HepG2 (cell line): Measurements from ENCODE around the gene CDCP2. TPM values are rescaled to one million over a fixed set of nuclear protein-coding genes. Genes with fewer than 3 reads are reported as not detected.

Experiments used
- ATAC-seq: fragments of 200-7000 bp; cut with Tn5 transposase; 3 replicates; pipeline ENCODE4 v1.9.1; 2020; ENCODE audit warnings: mild to moderate bottlenecking, moderate library complexity
- BruUV-seq: library from RNA; stranded (reverse); fragments of 400-500 nt; replicated peaks from 2 replicates; lab custom pipeline; 2021; lab: Mats Ljungman, UMichigan
- CTCF ChIA-PET: fragments of 300-600 bp; formaldehyde crosslinking; extraction: SDS; loops from one replicate; lab custom pipeline; 2021; ENCODE audit warnings: low total read pairs, inconsistent platforms, low intra/inter-chr PET ratio; lab: Yijun Ruan, JAX
- POLR2A ChIA-PET: fragments of 350-600 bp; sonication (Branson Sonifier 250); formaldehyde crosslinking; loops from one replicate; lab custom pipeline; 2020; ENCODE audit warnings: antibody characterized with exemption, inconsistent platforms; lab: Yijun Ruan, JAX
- DNase-seq: peaks from one replicate; pipeline ENCODE4 v3.0.0-alpha.2; 2015; ENCODE audit warnings: low spot score
- FAIRE-seq: peaks from 3 replicates; lab custom pipeline; 2011; peaks lifted over from hg19 to GRCh38; lab: Jason Lieb, UNC
- H2AFZ ChIP-seq: one replicate; pipeline ENCODE4 v1.6.1; 2011; ENCODE audit warnings: low read length, inconsistent platforms
- H3K27ac ChIP-seq: fragments of 300-600 bp; 3 replicates; pipeline ENCODE4 v1.8.0; 2011; ENCODE audit warnings: mixed run types, mild to moderate bottlenecking, mixed read lengths, low read length, inconsistent platforms; ENCODE audit not compliant: insufficient read depth; ENCODE audit errors: extremely low read length
- H3K27me3 ChIP-seq, 2 experiments: fragments of 200-600 bp in 1 of 2; 2 replicates in 1 of 2; 3 replicates in 1 of 2; pipeline versions ENCODE4 v1.6.0 to v1.8.0; 2011; ENCODE audit warnings: low read length in 2 of 2, mild to moderate bottlenecking in 2 of 2, moderate library complexity in 2 of 2, inconsistent platforms in 1 of 2; ENCODE audit not compliant: insufficient read depth in 2 of 2, control insufficient read depth in 1 of 2
- H3K36me3 ChIP-seq, 2 experiments: fragments of 200-600 bp in 1 of 2; replicated peaks in 1 of 2; 2 replicates in 1 of 2; 3 replicates in 1 of 2; pipeline versions ENCODE4 v1.5.1 to v1.8.0; 2011; ENCODE audit warnings: low read length in 2 of 2, inconsistent platforms in 1 of 2; ENCODE audit not compliant: insufficient read depth in 2 of 2, control insufficient read depth in 1 of 2
- H3K4me1 ChIP-seq: 2 replicates; pipeline ENCODE4 v1.5.1; 2012; ENCODE audit warnings: low read length, inconsistent platforms; ENCODE audit not compliant: insufficient read depth
- H3K4me2 ChIP-seq: 2 replicates; pipeline ENCODE4 v1.6.0; 2011; ENCODE audit warnings: low read depth, low read length, inconsistent platforms
- H3K4me3 ChIP-seq, 3 experiments: fragments of 200-600 bp in 1 of 3; sonication (generic), shearing (Covaris generic) in 1 of 3; replicated peaks in 1 of 3; 2 replicates each; pipeline ENCODE4 v1.5.1; 2011 to 2016; ENCODE audit warnings: low read length in 3 of 3, inconsistent platforms in 2 of 3, low read depth in 2 of 3, mild to moderate bottlenecking in 2 of 3, control low read depth in 1 of 3, mixed read lengths in 1 of 3; ENCODE audit not compliant: insufficient read depth in 1 of 3
- H3K79me2 ChIP-seq: one replicate; pipeline ENCODE4 v1.6.1; 2011; ENCODE audit warnings: low read length, inconsistent platforms; ENCODE audit not compliant: insufficient read depth
- H3K9ac ChIP-seq: 2 replicates; pipeline ENCODE4 v1.6.0; 2011; ENCODE audit warnings: mild to moderate bottlenecking, low read depth, low read length, inconsistent platforms; ENCODE audit not compliant: insufficient read depth
- H3K9me3 ChIP-seq: 2 replicates; pipeline ENCODE4 v1.5.1; 2012; ENCODE audit warnings: mild to moderate bottlenecking, low read length
- H4K20me1 ChIP-seq: 2 replicates; pipeline ENCODE4 v1.6.0; 2011; ENCODE audit warnings: inconsistent platforms, mild to moderate bottlenecking, low read length, moderate library complexity; ENCODE audit not compliant: insufficient read depth
- HES4 ChIP-seq: sonication (generic); formaldehyde crosslinking; IDR thresholded peaks from 2 replicates; pipeline ENCODE4 v1.9.0; 2021; ENCODE audit warnings: mild to moderate bottlenecking, missing genetic modification reagents, borderline replicate concordance
- HOXA5 ChIP-seq: sonication (generic); formaldehyde crosslinking; IDR thresholded peaks from 2 replicates; pipeline ENCODE4 v1.4.0; 2020; ENCODE audit warnings: missing genetic modification reagents
- IKZF1 ChIP-seq: fragments of 450-650 bp; IDR thresholded peaks from 2 replicates; pipeline ENCODE4 v1.7.1; 2016
- MTA1 ChIP-seq: sonication (generic); formaldehyde crosslinking; IDR thresholded peaks from 2 replicates; pipeline ENCODE4 v1.4.0; 2020; ENCODE audit warnings: missing genetic modification reagents, mild to moderate bottlenecking, borderline replicate concordance
- NFE2 ChIP-seq: sonication (generic); formaldehyde crosslinking; IDR thresholded peaks from 2 replicates; pipeline ENCODE4 v1.4.0; 2020; ENCODE audit warnings: missing genetic modification reagents
- PRPF4 ChIP-seq: fragments of 200-400 bp; formaldehyde crosslinking; IDR thresholded peaks from 2 replicates; pipeline ENCODE4 v1.6.1; 2016; ENCODE audit warnings: low read length, low read depth; ENCODE audit not compliant: poor library complexity, severe bottlenecking
- RNF2 ChIP-seq: fragments of 450-650 bp; conservative IDR thresholded peaks from 2 replicates; pipeline ENCODE4 v1.6.1; 2016; ENCODE audit warnings: low read depth
- ZBTB7B ChIP-seq: sonication (generic); formaldehyde crosslinking; IDR thresholded peaks from 2 replicates; pipeline ENCODE4 v1.4.0; 2020; ENCODE audit warnings: missing genetic modification reagents
- ZFAT ChIP-seq: sonication (generic); formaldehyde crosslinking; conservative IDR thresholded peaks from 2 replicates; pipeline ENCODE4 v1.8.1; 2023; ENCODE audit warnings: missing genetic modification reagents, inconsistent platforms
- ZNF569 ChIP-seq: sonication (generic); formaldehyde crosslinking; IDR thresholded peaks from 2 replicates; pipeline ENCODE4 v1.5.0; 2020; ENCODE audit warnings: mild to moderate bottlenecking, missing genetic modification reagents, moderate library complexity, borderline replicate concordance
- WGBS: methylation state at CpG from one replicate; pipeline ENCODE4 v1.1.6; 2017; ENCODE audit warnings: low lambda C conversion rate; 5-methylcytosine and 5-hydroxymethylcytosine counted together
- in situ Hi-C: cut with HindIII; loops from 2 replicates; pipeline ENCODE4 v1.10.0; 2017; ENCODE audit warnings: low pct_unique_long_range_greater_than_20kb; ENCODE audit not compliant: extremely low pct_ligation_motif_present
- intact Hi-C: fragments of 100-400 bp; cut with micrococcal nuclease; formaldehyde crosslinking; loops from one replicate; pipeline ENCODE4 v1.10.0; 2022; ENCODE audit not compliant: unreplicated experiment
- polyA plus RNA-seq, 8 experiments: library from polyadenylated mRNA; depleted of rRNA in 3 of 8; stranded (reverse) in 7 of 8; unstranded in 1 of 8; fragments of >200 nt; fragmentation: Illumina TruSeq in 4 of 8; extraction: Trizol in 4 of 8; gene quantifications; 2 replicates each; pipeline versions ENCODE4 v1.2.1 to v1.2.3, GENCODE V29; 2011 to 2016; ENCODE audit warnings: low read depth in 4 of 8, missing spikeins in 1 of 8, mixed read lengths in 1 of 8; ENCODE audit not compliant: insufficient read depth in 1 of 8
- total RNA-seq, 5 experiments: library from RNA; depleted of rRNA; stranded (reverse); fragments of >200 nt; fragmentation: Illumina TruSeq; extraction: Trizol; gene quantifications; 2 replicates each; pipeline ENCODE4 v1.2.3, GENCODE V29; 2016; ENCODE audit warnings: low read depth in 1 of 5
- TF ChIP-seq, protein P1 (sequence below): conservative IDR thresholded peaks from 2 replicates; pipeline ENCODE4 v1.6.1; 2018; ENCODE audit warnings: missing genetic modification reagents
- TF ChIP-seq, protein P2 (sequence below): IDR thresholded peaks from 2 replicates; pipeline ENCODE4 v1.6.1; 2016; ENCODE audit warnings: missing genetic modification reagents, missing compliant biosample characterization
- TF ChIP-seq, protein P3 (sequence below): sonication (generic); formaldehyde crosslinking; IDR thresholded peaks from 2 replicates; pipeline ENCODE4 v1.4.0; 2020; ENCODE audit warnings: missing genetic modification reagents
- TF ChIP-seq, protein P4 (sequence below): sonication (generic); formaldehyde crosslinking; IDR thresholded peaks from one replicate; pipeline ENCODE4 v1.5.1; 2020; ENCODE audit warnings: mild to moderate bottlenecking, missing genetic modification reagents; ENCODE audit errors: not compliant biosample characterization

The CDCP2 gene
- total and polyA plus RNA-seq, 2 of the 13 experiments (the other 11 are each of a cell fraction or from before 2014, with no cell fraction given) = not detected

DNA sequence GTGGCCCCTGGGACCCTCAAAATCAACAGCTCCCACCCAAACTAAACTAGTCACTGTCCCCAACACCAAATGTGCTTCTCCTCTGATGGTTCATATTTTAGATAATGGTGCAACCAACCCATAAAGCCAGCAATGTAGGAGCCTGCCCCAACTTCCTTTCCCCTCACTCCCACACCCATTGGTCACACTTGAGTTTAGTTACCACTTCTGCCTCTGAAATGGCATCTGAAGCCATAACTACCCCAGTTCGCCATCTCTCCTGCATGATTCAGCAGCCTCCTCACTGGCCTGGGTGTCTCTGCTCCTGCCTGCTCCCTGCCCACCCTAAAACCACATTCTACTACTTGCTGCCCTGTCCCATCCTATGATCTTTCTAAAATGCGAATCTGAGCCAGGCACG is 3.4 kb upstream of the CDCP2 start:
- 31% methylated on average over 3 of the region's 3 CpGs for WGBS

More for the DNA sequence above, 3.4 kb upstream of the CDCP2 start:
- H3K36me3 ChIP-seq = no peaks in the 10 kb centered on the region
- BruUV-seq = no TSS peak
- TF ChIP-seq, protein P1, sequence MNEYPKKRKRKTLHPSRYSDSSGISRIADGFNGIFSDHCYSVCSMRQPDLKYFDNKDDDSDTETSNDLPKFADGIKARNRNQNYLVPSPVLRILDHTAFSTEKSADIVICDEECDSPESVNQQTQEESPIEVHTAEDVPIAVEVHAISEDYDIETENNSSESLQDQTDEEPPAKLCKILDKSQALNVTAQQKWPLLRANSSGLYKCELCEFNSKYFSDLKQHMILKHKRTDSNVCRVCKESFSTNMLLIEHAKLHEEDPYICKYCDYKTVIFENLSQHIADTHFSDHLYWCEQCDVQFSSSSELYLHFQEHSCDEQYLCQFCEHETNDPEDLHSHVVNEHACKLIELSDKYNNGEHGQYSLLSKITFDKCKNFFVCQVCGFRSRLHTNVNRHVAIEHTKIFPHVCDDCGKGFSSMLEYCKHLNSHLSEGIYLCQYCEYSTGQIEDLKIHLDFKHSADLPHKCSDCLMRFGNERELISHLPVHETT (CRISPR knock-in tag) = no peak
- TF ChIP-seq, protein P2, sequence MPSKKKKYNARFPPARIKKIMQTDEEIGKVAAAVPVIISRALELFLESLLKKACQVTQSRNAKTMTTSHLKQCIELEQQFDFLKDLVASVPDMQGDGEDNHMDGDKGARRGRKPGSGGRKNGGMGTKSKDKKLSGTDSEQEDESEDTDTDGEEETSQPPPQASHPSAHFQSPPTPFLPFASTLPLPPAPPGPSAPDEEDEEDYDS (CRISPR knock-in tag) = no peak
- TF ChIP-seq NFE2 (CRISPR knock-in tag) (no peak), MTA1 (CRISPR knock-in tag) (no peak), HOXA5 (CRISPR knock-in tag) (no peak), HES4 (CRISPR knock-in tag) (no peak), ZBTB7B (CRISPR knock-in tag) (no peak), IKZF1 (no peak), RNF2 (no peak), PRPF4 (no peak), ZFAT (CRISPR knock-in tag) (no peak), ZNF569 (no peak)
- TF ChIP-seq, protein P3, sequence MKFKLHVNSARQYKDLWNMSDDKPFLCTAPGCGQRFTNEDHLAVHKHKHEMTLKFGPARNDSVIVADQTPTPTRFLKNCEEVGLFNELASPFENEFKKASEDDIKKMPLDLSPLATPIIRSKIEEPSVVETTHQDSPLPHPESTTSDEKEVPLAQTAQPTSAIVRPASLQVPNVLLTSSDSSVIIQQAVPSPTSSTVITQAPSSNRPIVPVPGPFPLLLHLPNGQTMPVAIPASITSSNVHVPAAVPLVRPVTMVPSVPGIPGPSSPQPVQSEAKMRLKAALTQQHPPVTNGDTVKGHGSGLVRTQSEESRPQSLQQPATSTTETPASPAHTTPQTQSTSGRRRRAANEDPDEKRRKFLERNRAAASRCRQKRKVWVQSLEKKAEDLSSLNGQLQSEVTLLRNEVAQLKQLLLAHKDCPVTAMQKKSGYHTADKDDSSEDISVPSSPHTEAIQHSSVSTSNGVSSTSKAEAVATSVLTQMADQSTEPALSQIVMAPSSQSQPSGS (CRISPR knock-in tag) = no peak
- TF ChIP-seq, protein P4, sequence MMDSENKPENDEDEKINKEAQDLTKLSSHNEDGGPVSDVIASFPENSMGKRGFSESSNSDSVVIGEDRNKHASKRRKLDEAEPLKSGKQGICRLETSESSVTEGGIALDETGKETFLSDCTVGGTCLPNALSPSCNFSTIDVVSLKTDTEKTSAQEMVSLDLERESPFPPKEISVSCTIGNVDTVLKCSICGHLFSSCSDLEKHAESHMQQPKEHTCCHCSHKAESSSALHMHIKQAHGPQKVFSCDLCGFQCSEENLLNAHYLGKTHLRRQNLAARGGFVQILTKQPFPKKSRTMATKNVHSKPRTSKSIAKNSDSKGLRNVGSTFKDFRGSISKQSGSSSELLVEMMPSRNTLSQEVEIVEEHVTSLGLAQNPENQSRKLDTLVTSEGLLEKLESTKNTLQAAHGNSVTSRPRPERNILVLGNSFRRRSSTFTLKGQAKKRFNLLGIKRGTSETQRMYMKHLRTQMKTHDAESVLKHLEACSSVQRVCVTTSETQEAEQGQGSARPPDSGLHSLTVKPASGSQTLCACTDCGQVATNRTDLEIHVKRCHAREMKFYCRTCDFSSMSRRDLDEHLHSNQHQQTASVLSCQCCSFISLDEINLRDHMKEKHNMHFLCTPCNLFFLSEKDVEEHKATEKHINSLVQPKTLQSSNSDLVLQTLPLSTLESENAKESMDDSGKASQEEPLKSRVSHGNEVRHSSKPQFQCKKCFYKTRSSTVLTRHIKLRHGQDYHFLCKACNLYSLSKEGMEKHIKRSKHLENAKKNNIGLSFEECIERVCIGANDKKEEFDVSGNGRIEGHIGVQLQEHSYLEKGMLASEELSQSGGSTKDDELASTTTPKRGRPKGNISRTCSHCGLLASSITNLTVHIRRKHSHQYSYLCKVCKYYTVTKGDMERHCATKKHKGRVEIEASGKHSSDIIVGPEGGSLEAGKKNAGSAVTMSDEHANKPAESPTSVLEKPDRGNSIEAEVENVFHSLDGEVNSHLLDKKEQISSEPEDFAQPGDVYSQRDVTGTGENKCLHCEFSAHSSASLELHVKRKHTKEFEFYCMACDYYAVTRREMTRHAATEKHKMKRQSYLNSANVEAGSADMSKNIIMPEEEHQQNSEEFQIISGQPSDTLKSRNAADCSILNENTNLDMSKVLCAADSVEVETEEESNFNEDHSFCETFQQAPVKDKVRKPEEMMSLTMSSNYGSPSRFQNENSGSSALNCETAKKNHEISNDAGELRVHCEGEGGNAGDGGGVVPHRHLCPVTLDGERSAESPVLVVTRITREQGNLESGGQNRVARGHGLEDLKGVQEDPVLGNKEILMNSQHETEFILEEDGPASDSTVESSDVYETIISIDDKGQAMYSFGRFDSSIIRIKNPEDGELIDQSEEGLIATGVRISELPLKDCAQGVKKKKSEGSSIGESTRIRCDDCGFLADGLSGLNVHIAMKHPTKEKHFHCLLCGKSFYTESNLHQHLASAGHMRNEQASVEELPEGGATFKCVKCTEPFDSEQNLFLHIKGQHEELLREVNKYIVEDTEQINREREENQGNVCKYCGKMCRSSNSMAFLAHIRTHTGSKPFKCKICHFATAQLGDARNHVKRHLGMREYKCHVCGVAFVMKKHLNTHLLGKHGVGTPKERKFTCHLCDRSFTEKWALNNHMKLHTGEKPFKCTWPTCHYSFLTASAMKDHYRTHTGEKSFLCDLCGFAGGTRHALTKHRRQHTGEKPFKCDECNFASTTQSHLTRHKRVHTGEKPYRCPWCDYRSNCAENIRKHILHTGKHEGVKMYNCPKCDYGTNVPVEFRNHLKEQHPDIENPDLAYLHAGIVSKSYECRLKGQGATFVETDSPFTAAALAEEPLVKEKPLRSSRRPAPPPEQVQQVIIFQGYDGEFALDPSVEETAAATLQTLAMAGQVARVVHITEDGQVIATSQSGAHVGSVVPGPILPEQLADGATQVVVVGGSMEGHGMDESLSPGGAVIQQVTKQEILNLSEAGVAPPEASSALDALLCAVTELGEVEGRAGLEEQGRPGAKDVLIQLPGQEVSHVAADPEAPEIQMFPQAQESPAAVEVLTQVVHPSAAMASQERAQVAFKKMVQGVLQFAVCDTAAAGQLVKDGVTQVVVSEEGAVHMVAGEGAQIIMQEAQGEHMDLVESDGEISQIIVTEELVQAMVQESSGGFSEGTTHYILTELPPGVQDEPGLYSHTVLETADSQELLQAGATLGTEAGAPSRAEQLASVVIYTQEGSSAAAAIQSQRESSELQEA (CRISPR knock-in tag) = no peak
- DNase-seq (no peak), ATAC-seq (no peak), FAIRE-seq (no peak)
- ChIA-PET POLR2A (no interaction called here), CTCF (no interaction called here)
- in situ Hi-C loops (no loop called here), intact Hi-C loops (no loop called here)
- H3K9me3 ChIP-seq = no peaks in the 10 kb centered on the region
- H3K4me3 ChIP-seq = no peak overlapping the region
- no peaks in the 10 kb centered on the region for H4K20me1 ChIP-seq
- no peak overlapping the region for H3K27ac ChIP-seq
- H3K4me2 ChIP-seq = no peak overlapping the region
- H3K4me1 ChIP-seq = peaks cover 24% of the 10 kb centered on the region
- H3K9ac ChIP-seq = no peak overlapping the region
- no peak overlapping the region for H2AFZ ChIP-seq
- no peaks in the 10 kb centered on the region for H3K79me2 ChIP-seq
- peaks cover 0 to under 1% of the 10 kb centered on the region in 2 experiments; a peak in 2 of 5 replicates for H3K27me3 ChIP-seq
